ENCODE results near the gene TENM4.

TENM4 gene

DNA sequence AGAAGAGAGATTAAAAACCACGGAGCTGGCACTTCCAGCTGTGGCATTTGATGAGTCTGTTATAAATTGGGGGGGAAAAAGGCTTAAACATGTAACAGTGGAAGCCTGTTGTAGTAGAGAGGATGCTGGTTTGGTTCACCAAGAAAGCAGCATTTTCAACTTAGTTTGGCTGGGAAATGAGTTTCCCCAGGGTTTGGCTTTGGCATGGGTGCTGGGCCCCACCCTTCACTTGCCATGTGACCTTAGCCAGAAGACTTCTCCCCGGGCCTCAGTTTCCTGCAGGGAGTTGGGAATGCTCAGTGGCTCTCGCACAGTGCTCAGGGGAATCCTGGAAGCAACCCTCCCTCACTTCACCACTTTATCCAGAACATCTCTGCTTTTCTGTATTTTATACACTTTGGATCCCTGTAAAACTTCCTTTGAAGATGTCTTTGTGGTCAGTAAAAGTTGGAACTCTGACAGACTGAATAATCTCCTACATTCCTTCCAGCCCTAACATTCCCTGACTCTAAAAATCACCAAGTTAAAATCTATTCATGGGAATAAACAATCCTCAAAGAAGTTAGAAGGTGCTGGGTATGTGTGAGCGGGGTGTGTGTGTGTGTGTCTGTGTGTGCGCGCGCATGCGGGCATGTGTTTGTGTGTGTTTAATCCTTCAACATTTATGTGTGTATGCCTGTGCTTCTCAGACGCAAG, 166.0 kb downstream of the TENM4 start:
- TF ChIP-seq, protein P1, sequence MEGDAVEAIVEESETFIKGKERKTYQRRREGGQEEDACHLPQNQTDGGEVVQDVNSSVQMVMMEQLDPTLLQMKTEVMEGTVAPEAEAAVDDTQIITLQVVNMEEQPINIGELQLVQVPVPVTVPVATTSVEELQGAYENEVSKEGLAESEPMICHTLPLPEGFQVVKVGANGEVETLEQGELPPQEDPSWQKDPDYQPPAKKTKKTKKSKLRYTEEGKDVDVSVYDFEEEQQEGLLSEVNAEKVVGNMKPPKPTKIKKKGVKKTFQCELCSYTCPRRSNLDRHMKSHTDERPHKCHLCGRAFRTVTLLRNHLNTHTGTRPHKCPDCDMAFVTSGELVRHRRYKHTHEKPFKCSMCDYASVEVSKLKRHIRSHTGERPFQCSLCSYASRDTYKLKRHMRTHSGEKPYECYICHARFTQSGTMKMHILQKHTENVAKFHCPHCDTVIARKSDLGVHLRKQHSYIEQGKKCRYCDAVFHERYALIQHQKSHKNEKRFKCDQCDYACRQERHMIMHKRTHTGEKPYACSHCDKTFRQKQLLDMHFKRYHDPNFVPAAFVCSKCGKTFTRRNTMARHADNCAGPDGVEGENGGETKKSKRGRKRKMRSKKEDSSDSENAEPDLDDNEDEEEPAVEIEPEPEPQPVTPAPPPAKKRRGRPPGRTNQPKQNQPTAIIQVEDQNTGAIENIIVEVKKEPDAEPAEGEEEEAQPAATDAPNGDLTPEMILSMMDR (conservative IDR thresholded peaks at IDR 0.05; ENCODE audit: low read length): no peak
- DNase-seq (ENCODE audit: low read depth): peak; percentile 83
- no peak overlapping the region for H3K4me3 ChIP-seq (ENCODE audit: low read length)

DNA sequence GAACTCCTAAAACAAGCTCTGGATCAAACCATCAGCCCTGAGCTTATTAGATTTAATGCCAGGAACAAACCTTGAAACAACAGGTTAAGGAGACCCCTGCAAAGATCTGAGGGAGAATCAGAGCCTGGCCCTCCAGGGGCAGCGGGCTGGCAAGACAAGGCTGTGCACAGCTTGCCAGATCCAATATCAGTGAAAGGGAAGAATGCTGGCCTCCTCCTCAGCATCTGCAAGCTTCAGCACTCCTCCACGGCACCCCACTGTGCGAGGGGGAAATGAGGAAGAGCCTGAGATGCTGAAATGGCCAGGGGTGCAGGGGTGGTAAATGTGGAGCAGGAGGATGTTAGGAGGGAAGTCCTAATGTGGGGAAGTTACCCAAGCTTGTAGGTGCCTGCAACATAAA, 167.0 kb downstream of the TENM4 start:
- no peak overlapping the region for H3K4me3 ChIP-seq (ENCODE audit: low read length)
- no peak for DNase-seq (ENCODE audit: low read depth)
- TF ChIP-seq, protein P1 (conservative IDR thresholded peaks at IDR 0.05; ENCODE audit: low read length): no peak

DNA sequence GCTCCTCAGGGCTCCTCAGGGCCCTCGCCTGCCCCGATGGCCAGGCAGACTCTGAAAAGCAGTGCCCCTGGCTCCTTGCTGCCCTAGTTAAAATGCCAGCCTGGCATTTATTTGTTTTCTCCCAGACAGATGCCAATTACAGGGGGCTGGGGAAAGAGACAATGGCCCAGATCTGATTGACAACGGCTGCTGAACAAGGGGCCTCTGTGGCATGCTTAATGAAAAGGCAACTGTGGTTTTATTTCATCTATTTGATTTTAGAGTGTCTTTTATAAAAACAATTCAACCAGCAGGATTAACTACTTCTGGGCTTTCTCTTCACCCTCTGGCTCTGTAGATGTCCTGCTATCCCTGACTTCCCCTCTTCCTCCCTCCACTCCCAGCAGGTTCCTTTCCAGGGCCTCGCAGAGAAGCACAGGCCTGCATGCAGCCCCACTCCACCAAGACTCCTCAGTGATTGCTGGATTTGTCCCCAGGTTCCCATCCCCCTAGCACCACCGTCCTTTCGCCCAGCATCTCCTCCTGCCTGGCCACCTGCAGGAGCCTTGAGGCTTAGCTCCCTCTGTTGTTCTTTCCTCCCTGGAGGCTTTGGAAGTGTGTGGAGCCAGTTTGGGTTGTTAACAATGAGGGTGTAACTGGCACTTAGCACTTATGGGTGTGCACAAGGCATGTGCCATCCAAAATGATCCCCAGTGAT, 171.1 kb downstream of the TENM4 start:
- TF ChIP-seq, protein P1 (conservative IDR thresholded peaks at IDR 0.05; ENCODE audit: low read length): no peak
- no peak overlapping the region for H3K4me3 ChIP-seq (ENCODE audit: low read length)
- no peak for DNase-seq (ENCODE audit: low read depth)

DNA sequence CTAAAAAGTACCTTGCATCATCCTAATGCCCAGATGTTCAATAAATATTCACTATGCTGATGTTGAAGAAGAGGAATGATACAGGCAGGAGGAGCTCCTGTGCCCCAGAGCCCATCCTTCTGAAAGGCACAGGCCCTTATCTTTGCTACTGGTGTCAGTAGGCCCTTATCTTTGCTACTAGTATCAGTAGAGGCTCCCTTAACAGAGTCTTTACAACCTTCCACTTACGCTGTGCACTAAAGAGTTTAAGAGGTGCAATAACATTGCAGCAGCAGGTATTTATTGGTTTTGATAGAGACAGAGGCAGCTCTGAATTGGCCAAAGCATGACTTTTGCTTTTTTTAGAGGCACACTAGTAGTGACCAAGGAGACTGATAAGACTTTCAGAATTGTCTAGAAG, 174.4 kb downstream of the TENM4 start:
- no peak for DNase-seq (ENCODE audit: low read depth)
- no peak overlapping the region for H3K4me3 ChIP-seq (ENCODE audit: low read length)
- TF ChIP-seq, protein P1 (conservative IDR thresholded peaks at IDR 0.05; ENCODE audit: low read length): no peak

DNA sequence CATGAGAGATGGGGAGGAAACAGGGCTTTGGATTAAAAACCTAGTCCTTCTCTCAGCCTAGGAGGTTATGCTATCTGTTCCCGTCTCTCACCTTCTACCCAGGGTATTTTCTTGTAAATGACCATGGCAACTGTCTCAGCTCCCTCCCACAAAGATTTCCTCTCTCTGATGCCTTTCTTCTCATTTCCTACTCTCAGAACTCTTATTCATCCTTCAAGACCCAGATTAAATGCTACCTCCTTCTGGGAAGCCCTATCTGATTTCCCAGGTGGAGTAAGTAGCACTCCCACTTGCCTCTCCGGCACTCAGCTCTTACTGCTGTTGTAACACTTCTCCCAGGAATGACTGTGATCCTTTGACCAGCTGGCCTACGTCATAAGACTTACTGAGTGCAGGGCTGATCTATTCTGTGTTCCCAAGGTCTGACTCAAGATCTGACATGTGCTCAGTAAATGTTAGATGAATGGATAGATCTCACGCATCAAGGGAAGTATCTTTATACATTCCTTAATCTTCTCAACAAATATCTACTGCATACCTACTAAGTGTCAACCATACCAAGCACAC, 175.0 kb downstream of the TENM4 start:
- no peak overlapping the region for H3K4me3 ChIP-seq (ENCODE audit: low read length)

DNA sequence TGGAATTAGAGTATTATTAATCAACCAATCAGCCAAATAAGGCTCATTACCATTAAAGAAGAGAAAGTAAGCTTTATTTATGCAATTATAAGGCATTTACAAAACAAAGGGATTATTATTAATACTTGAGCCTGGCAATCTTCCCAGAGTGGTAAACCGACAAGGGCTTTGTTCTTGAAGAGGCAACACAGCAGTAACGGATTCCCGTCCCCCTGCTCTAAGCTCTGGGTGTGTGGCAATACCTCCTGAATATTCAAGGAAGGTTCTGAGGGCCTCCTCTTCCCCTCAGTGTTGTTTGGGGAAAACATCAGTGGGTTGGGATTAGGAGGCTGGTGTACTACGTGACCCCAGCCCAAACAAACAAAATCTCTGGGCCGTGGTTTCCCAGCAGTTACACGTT, 176.5 kb downstream of the TENM4 start:
- no peak for DNase-seq (ENCODE audit: low read depth)
- TF ChIP-seq, protein P1 (conservative IDR thresholded peaks at IDR 0.05; ENCODE audit: low read length): no peak
- H3K4me3 ChIP-seq (ENCODE audit: low read length): no peak overlapping the region

More for the DNA sequence above, 175.0 kb downstream of the TENM4 start:
- peak; percentile 47 for DNase-seq (ENCODE audit: low read depth)
- TF ChIP-seq, protein P1 (conservative IDR thresholded peaks at IDR 0.05; ENCODE audit: low read length): no peak

DNA sequence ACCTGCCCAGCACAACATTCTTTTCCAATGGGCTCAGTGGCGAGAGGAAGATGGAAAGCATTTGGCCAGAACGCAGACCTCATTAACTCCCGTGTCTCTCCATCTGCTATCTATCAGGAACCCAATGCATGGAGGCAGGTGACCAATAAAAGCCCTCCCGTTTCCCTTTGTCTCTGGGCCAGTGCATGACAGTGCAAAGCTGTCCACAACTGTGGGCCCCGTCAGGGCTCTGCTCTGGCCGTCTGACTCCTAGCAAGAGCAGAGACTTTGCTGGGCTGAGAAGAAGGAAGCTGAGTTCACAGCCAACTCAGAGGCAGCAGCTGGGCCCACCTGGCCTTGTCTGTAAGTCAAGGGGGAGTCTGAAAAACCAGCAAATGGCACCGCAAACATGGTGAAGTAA, 177.8 kb downstream of the TENM4 start:
- DNase-seq (ENCODE audit: low read depth): no peak
- no peak overlapping the region for H3K4me3 ChIP-seq (ENCODE audit: low read length)
- TF ChIP-seq, protein P1 (conservative IDR thresholded peaks at IDR 0.05; ENCODE audit: low read length): no peak

Data from AG10803 (cell line).